Right ventricle myocardium inferior (tissue), 1 donor: ENCODE data around the gene CRACR2A. TPM values are rescaled to one million over a fixed set of nuclear protein-coding genes. Genes with fewer than 3 reads are reported as not detected.

Experiments used
- ATAC-seq: fragments of 200-7000 bp; cut with Tn5 transposase; one replicate; pipeline ENCODE4 v1.9.1; 2020; ENCODE audit warnings: mild to moderate bottlenecking, moderate library complexity
- DNase-seq: peaks from one replicate; pipeline ENCODE4 v3.0.0; 2021; ENCODE audit errors: missing footprints
- intact Hi-C: fragments of 100-400 bp; cut with DNase I; formaldehyde crosslinking; loops from one replicate; pipeline ENCODE4 v1.11.0; 2022
- long read RNA-seq: library from polyadenylated mRNA; unstranded; transcript quantifications from one replicate; pipeline ENCODE4 v2.0.0, GENCODE V29; 2021
- total RNA-seq: library from RNA; stranded (reverse); fragmentation: NEBNext Ultra II Directional; extraction: Animal tissue kit (Norgen Biotek cat#: 25700); gene quantifications from one replicate; pipeline ENCODE4 v1.2.1, GENCODE V29; 2021
- donor health status: DM: no; HTN: yes; CAD: no; lungs with severe emphysema.

CRACR2A gene, protein sequence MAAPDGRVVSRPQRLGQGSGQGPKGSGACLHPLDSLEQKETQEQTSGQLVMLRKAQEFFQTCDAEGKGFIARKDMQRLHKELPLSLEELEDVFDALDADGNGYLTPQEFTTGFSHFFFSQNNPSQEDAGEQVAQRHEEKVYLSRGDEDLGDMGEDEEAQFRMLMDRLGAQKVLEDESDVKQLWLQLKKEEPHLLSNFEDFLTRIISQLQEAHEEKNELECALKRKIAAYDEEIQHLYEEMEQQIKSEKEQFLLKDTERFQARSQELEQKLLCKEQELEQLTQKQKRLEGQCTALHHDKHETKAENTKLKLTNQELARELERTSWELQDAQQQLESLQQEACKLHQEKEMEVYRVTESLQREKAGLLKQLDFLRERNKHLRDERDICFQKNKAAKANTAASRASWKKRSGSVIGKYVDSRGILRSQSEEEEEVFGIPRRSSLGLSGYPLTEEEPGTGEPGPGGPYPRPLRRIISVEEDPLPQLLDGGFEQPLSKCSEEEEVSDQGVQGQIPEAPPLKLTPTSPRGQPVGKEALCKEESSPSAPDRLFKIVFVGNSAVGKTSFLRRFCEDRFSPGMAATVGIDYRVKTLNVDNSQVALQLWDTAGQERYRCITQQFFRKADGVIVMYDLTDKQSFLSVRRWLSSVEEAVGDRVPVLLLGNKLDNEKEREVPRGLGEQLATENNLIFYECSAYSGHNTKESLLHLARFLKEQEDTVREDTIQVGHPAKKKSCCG
- 4.5 TPM for total RNA-seq
- long read RNA-seq, partial matches to known transcripts = 0 of 3 reads
- long read RNA-seq, other reads (novel, unspliced or antisense) = 3 of 3 reads

DNA sequence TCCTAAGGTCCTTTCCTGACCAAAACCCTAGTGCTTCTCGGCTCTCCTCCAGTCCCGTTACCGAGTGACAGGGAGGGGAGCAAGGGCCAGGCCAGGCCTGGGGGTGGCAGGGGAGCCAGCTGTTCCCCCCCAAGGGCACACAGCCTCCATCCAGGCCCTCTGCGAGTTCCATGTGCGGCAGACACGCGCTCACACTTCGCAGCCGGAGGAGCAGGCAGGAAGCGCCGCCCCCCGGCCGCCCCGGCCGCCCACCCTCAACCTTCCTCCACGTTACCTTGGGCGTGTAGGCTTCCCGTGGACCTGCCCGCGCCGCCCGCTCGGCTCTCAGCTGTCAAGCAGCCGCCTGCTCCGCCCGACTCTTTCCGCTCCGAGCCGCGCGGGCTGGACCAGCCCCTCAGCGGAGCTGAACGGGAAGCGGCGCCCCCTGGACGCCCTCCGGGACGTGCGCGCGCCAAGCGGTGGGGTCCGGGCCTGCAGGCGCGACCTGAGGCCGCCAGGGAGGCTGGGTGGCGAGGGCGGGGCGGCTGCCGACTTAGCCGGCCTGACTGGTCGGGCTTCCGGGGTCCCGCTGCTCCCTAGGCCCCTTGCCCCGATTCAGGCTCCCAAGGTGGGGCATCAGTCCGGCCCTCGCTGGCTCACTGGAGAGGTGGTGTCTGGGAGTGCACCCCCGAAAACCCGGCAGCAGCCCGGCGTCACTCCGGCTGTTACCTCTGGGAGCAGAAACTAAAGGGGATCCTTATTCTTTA lies at the start of gene CRACR2A:
TSS of gene CRACR2A (minus strand) at position 369 of the 746 bp plus-strand sequence. CDS start 56,110 bp downstream, outside the sequence.
- intact Hi-C loops = no loop called here
- peak; percentile 90 for DNase-seq

DNA sequence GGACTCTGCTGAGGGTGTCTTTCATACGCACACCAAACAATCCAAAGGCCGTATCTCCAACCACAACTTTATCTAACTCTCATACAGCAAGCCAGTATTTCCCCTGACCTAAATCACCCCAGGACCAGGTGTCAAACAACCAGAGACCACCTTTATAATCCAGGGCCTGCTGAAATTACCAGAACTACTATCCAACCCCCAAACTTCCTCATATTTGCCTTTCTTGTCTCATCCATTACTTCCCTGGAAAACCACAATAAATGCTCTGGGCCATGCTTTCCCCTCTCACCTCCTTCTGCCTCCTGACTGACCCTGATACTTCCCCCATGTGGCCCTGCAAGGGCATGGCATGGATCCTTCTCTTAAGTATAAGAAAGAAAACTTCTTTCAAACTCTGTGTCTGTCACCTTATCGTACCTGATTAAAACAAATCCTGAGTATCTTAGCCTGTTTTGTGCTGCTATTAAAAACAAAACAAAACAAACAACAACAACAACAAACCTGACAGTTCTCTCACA lies 44.7 kb upstream of the CRACR2A start:
- ATAC-seq (no peak), DNase-seq (no peak)
- intact Hi-C loops = no loop called here

More for the DNA sequence above, at the start of gene CRACR2A:
- peak; percentile 81 for ATAC-seq

DNA sequence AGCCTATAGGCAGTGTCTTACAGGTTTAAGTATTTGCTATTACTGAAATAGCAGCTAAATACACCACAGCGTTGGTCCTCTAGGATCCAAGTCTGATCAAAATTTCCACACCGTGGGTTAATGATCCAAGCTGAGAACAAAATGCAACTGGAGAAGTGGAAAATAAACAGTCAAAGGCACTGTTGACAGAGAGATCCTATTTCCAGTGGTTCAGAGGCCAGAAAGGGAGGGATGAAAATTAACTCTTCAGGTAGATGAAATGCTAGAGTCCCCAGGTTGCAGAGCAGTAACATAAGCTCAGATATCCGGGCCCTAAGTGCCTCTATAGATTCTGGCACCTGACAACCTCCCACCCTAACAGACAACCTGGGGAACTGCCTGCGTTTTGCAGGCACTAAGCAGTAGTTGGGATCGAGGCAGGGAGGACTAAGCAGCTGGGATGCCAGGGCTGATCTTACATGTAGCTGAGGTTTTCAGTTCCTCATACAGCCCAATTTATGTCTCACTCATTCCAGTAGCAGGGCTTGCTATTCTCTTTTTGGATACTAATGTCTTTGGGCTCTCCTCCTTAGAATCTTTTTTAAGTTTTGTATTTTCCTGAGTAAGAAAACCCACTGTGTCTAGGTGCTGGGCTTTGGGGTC lies 42.7 kb upstream of the CRACR2A start:
- intact Hi-C loops = no loop called here
- no peak for ATAC-seq
- DNase-seq = no peak

DNA sequence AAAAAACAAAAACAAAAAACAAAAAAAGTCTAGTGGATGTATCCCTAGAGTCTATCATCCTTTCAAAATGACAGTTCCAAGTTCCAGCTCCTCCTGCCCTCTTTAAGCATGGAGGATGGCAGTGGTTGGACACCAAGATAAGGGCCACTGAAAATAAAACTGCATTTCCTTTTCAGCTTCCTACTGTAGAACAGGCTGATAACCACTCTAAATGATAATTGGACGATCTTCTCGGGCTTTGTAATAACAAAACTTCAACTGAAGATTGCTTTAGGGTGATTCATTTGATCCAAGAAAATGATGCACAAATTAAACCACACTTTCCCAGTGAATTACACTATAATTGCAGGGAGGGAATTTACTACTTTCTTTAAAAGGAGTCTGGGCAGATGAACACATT lies 42.2 kb upstream of the CRACR2A start:
- intact Hi-C loops = no loop called here
- DNase-seq (no peak), ATAC-seq (no peak)

DNA sequence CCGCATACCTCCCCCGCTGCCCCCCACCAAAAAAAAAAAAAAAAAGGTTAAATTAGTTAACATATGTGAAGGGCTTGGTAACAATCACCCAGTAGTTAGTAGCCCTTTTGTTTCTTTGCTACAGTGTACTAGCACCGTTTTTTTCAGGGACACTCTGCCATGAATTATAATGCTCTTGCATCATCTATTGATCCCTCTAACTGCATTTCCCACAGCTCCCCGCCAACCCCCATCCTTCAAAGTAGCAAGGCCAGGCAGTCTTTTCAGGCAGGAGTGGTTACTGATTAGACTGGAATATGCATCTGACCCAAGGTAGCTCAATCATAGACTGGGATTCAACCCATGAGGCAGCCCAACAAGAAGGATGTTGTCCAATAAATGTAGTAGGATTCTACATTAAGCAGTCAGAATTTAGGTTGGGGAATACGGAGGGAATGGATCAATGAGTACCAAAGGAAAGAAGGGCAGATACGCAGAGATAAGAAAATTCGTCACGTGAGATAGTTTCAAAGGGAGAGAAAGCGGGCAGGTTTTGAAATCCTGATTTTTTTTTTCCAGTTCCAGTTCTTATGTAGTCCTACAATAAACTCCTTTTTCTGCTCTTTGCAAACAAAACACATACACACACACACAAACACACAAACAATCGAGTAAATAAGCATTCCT lies 39.8 kb upstream of the CRACR2A start:
- ATAC-seq = no peak
- no peak for DNase-seq
- intact Hi-C loops = no loop called here

DNA sequence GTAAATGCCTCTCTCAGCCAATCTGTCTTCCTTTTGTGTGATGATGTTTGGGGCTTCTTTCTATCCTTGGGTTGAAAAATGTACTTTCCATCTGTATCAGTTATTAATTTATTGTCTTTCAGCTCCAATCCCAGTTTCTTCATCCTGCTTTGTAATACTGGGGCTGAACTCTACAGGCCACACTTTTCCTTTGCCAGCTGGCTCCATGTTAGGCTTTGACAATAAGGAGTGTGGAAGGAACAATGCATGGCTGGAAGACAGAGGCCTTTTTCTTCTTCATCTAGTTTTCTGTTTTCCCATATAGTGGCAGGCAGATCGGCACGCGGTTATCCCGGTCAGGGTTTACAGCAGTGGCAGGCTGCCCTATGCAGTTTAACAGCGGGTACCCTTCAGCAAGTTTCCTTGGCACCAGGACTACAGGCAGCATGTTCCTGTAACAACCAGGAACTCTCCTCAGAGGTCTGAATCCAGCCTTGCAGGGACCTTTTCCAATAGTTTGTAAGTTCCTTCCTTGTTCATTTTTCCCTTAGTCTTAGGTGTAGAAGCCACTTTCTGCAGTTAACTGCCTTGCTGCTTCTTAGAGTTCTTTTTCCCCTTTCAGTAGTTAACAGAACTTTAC lies 38.5 kb upstream of the CRACR2A start:
- intact Hi-C loops = no loop called here
- no peak for ATAC-seq
- no peak for DNase-seq

DNA sequence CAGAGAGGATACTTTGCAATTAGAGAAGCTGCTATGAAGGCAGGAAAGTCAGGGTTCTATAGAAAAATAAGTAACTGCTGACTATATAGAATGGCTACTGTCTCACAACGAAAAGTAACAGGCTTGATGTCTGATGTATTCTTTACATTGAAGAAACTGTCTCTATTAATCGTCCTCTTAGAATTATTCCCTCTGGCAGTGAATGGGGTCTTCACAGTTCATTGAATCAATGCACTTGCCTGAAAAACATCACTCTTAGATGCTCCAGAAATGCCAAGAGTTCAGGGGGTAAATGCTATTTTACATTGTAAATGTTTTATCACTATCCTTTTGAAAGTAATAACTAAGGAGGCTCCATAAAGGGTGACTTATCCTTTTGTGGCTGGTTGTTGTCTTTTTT lies 37.7 kb upstream of the CRACR2A start:
- DNase-seq (no peak), ATAC-seq (no peak)
- intact Hi-C loops = no loop called here

DNA sequence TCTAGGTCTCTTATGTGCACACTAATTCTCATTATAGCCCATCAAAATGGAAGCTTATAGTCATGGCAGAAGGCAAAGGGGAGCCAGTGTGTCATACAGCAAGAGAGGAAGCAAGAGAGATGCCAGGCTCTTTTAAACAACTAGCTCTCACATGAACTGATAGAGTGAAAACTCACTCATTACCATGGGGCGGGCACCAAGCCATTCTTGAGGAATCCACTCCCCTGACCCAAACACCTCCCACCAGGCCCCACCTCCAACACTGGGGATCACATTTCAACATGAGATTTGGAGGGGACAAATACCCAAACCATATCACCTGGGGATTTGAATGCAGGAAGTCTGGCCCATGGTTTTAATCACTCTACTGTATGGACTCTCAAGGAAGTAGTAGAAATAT lies 36.9 kb upstream of the CRACR2A start:
- no peak for ATAC-seq
- intact Hi-C loops = no loop called here
- no peak for DNase-seq

DNA sequence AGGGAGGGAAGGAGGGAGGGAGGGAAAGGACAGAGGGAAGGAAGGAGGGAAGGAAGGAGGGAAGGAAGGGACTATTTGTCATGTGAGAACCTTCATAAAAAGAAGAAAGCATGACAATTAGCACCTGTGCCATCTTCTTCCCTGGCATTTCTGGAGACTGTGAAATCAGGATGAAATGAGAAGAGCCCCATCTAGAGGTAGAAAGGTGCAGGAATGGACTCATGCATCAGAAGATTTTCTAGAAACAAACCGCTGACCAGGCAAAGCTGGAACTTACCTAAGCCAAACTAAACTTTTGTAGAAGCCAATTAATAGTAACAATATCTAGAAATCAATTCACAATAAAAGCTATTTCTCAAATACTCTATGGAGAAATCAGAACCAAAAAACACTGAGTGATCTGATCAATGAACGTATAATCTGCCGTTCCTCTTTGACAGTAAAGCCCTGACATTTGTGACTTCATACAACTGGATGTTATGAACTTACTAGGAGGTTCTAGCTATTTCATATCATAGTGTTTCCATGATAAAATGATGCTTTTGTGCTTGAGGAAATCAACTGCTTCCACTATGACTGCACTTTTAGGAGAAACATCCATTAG lies 24.4 kb upstream of the CRACR2A start:
- DNase-seq (no peak), ATAC-seq (peak; percentile 35)

DNA sequence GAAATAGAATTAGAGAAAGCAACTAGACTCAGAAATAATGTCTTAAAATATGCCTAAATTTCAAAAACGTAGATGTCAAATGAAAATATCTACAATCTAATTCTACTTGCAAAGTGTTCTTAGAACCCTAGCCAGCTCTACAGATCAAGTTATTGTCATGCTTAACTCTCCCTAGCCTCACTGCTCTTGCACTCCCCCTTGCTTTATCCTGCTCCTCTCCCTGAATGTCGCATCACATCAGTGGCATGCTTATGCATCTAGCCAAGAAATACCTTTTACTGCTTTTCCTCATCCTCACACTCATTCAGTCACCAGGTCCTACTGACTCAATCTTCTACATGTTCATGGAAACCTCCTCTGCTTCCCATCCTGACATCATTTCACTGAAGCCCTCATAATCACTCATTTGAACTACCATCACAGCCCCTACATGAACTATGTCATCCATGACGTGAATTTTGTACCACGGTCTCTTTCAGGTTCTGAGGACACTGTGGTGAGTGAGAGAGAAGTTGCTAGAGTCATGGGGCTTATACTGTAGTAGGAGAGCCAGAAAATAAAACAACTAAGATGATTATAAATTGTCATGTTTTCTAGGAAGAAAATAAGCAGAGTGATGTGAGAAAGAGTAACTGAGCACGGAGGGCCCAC lies 22.6 kb upstream of the CRACR2A start:
- DNase-seq = no peak
- ATAC-seq = no peak
- intact Hi-C loops = loop anchor here (2.0 to 10.0 kb wide), 2 partner anchors 117 to 281 kb away; partner anchors contain the start of gene PRMT8

More for the DNA sequence above, 24.4 kb upstream of the CRACR2A start:
- intact Hi-C loops = loop anchor here (1.0 to 10.0 kb wide), 3 partner anchors 119 to 477 kb away; partner anchors contain the start of gene PRMT8

DNA sequence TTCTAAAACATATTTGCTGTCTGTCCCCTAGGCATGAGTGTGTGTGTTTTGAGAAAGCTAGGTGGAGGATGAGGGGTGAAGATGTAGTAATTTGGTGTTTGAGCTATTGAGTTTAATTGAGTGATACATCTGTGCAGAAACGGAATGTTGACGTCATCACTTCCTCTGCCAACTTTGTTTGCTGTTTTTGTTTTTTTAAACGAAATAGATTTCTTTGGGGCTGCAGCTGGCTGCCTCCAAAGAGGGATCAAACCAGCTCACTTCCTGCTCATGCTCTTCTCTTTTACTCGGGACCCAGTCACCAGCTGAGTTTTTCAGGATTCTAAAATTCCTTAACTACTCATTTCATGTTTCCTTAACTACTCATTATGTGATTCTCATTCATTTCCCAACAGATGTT lies 19.5 kb upstream of the CRACR2A start:
- intact Hi-C loops = loop anchor here (2.0 to 10.0 kb wide), 3 partner anchors 90 to 278 kb away; partner anchors contain the start of gene PRMT8
- ATAC-seq (peak; percentile 29), DNase-seq (no peak)

DNA sequence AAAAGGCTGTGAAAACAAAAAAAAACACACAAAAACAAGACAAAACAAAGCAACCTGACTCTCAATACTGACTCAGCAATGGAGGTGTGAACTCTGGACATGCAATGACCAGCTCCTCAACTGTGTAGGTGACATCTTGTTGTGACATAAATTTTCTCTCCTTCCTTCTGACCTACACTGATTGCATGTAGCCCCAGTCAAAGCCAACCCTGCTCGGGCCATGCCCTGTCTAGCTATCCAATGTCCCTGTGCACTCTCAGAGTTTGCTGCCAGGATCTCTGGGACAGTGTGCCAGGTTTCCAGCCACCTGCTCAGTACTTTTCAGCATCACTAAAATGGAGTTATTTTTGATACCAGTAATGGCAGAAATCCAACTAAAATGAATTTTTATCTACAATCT lies 18.9 kb upstream of the CRACR2A start:
- intact Hi-C loops = loop anchor here (2.0 to 10.0 kb wide), 3 partner anchors 90 to 277 kb away; partner anchors contain the start of gene PRMT8
- no peak for DNase-seq
- peak; percentile 92 for ATAC-seq

DNA sequence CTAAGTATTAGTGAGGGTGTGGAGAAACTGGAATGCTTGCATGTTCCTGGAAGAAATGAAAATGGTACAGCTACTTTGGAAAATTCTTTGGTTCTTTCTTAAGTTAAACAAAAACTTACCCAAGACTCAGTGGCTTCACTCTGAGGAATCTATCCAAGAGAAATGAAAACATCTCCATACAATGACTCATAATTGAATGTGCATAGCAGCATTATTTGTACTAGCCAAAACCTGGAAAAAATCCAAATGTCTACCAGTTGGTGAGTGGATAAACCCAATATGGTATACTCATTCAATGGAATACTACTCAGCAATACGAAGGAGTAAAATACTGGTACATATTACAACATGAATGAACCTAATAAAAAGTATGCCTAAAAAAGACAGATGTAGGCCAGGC lies 18.0 kb upstream of the CRACR2A start:
- no peak for DNase-seq
- ATAC-seq = no peak
- intact Hi-C loops = loop anchor here (5.0 to 10.0 kb wide), 2 partner anchors 89 to 276 kb away; partner anchors contain the start of gene PRMT8

DNA sequence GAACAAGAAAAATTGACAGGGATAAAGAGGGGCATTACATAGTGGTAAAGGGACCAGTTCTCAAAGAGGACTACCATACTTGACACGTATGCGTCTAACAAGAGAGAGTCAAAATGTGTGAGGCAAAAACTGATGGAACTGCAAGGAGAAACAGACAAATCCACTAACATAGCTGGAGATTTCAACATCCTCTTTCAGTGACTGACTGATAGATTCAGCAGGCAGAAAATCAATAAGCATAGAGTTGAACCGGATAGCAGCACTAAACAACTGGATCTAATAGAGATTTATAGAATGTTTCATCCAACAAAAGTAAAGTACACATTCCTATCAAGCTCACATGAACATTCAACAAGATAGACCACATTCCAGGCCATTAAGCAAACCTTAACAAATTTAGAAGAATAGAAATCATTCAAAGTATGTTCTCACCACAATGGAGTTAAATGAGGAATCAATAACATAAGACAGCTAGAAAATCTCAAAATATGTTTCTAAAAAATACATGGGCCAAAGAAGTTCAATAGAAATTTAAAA lies 16.1 kb upstream of the CRACR2A start:
- no peak for DNase-seq
- no peak for ATAC-seq
- intact Hi-C loops = no loop called here

DNA sequence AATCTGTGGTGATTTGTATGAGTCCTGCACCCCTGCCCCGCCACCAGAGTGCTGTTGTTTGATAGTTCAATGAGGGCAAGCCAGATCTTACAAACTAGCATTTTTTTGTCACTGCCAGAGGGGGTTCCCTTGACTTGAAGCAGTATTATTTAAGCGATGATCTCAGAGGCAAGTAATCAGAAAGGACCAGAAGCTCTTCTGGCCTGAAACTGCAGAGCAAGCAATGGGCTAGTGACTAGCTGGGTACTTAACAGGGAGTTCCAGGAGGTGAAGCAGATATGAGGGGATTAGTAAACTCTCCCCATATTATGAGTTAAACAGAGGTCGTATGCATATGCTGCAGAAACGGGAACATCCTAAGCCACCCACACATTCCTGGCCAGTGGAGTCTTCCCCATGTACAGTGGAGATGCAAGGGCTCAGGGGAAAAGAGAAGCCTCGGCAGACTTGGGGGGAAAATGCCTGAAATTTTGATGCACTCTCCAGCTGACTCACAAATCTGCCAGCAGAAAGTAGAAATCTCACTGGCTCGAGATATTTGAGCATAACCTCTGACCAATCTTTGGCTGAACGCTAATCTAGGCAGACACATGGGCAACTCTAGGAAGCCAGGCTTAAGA lies 8.3 kb upstream of the CRACR2A start:
- intact Hi-C loops = no loop called here

DNA sequence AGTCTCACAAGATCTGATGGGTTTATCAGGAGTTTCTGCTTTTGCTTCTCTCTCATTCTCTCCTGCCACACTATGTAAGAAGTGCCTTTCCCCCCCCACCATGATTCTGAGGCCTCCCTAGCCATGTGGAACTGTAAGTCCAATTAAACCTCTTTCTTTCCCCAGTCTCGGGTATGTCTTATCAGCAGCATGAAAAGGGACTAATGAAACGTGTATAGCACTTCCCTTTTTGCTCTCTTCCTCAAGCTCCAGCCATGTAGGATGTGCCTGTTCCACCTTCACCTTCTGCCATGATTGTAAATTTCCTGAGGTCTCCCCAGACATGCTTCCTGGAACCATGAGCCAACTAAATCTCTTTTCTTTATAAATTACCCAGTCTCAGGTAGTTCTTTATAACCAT lies 7.0 kb upstream of the CRACR2A start:
- ATAC-seq = no peak
- intact Hi-C loops = no loop called here
- DNase-seq = no peak

More for the DNA sequence above, 8.3 kb upstream of the CRACR2A start:
- ATAC-seq (no peak), DNase-seq (no peak)
